HG03439 (cell line): Measurements from ENCODE around the gene HMSD.
A peak's percentile ranks its signal among the peaks of the same experiment; 100 is the strongest.
"Not testable (repeated sequence)": the region's sequence is repeated elsewhere in the genome, so short reads cannot be mapped to it uniquely, and the experiment has no call there.

Experiments used
- ATAC-seq: cut with Tn5 transposase; IDR thresholded peaks from one replicate; pipeline ENCODE4 v1.9.1; 2021; ENCODE audit warnings: mild to moderate bottlenecking, moderate library complexity; ENCODE audit not compliant: unreplicated experiment

Gene HMSD, protein sequence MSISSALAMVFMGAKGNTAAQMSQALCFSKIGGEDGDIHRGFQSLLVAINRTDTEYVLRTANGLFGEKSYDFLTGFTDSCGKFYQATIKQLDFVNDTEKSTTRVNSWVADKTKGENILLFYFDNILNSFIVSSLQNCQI

DNA sequence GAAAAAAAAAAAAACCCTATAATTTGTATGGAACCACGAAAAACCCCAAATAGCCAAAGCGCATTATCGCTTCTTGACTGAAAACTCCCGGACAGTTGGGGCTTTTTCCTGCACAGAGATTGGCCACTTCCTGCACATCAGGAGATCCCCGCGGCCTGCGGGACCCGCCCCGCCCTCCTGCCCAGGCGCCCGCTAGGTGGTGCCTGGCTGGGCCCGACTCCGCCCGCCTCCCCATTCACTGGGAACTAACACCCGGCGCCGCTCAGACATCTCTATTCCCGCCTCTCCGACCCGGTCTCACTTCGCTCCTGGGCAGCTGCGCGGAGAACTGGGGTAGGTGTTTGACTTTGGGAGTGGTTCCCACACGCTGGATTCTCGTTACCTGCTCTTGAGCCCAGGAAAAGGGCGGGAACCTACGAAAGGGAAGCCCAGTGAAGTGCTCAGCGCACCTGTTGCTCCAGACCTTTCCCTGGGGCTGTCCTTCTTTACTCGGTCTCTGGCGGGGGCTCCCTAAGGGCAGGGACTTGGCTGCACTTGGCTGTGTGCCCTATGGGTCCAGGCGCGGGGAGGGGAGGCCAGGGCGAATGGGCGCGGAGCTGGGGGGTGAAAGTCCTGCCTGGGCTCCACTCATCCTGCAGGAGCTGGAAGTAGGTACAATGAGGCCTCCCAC lies at the start of gene HMSD:
Gene HMSD (plus strand): TSS at position 234 of the 670 bp plus-strand sequence. CDS start 4,155 bp downstream, outside the sequence.
- peak; percentile 88 for ATAC-seq

DNA sequence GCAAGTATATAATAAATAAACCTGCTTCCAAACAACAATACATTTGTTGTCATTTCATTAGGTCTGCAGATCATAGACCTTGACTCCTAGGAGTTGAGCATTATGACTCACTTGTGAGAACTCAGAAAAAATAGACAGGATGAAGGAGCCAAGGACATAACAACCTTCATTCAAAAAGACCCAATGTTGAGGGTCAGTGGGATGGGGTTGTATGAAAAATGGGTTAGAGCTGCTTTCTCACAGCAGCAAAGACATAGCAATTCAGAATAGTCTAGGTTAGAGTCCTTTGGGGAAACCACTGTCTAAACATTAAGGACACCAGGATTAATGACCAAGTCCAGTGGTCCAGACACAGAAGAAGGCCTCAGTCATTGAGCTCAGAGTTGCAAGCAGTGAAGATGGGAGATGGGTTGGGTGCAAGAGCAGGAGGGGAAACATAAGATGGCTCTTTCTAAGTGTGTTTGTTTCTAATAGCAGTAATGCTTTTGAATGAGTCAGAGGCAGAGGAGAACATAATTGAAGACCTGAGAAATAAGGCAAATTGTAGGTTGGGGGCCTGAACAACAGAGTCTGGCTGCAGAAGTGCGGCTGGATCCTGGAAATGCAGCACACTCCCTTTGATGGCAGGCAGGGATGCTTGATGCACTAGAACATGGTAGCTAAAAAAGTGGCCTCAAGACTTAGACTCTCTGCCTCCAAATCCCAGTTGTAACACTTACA lies 45.1 kb upstream of the HMSD start:
- no peak for ATAC-seq

DNA sequence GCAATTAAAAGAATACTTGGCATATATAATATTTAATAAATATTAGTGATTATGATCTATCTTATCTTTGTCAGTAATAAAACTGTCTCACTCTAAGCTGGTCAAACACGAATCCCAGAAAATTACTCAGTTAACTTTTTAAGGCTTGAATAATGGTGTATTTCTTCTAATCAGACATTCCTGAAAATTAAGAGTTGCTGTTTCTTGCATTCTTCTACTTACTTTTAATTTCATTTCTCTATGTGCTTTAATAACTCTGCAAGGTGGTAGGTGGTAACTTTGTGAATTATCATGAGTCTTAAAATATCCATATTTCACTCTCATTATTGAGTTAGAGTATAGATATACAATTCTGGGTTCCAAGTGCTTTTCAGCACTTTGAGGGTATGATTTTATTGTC lies 44.4 kb upstream of the HMSD start:
- ATAC-seq, result no peak

DNA sequence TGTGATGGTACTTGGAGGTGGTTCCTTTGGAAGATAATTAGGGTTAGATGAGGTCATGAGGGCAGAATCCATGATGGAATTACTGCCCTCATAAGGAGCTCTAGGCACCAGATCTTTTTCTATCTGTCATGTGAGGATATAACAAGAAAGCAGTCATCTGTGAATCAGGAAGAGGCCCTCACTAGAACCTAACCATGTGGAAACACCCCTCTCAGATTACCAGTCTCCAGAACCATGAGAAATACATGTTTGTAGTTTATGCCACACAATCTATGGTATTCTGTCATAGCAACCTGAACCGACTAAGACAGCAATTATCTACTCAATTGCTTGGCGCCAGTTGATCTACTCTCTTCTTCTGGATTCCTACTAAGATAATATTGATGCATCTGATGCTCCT lies 43.7 kb upstream of the HMSD start:
- no peak for ATAC-seq

DNA sequence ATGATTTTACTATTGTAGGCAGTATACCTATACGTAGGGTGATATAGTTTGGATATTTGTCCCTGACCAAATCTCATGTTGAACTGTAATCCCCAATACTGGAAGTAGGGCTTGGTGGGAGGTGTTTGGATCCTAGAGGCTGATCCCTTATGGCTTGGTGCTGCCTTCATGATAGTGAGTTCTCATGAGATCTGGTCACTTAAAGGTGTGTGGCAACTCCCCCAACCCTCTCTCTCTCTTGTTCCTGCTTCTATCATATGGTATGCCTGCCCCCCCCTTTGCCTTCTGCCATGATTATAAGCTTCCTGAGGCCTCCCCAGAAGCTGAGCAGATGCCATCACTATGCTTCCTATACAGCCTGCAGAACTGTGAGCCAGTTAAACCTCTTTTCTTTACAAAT lies 43.0 kb upstream of the HMSD start:
- no peak for ATAC-seq

DNA sequence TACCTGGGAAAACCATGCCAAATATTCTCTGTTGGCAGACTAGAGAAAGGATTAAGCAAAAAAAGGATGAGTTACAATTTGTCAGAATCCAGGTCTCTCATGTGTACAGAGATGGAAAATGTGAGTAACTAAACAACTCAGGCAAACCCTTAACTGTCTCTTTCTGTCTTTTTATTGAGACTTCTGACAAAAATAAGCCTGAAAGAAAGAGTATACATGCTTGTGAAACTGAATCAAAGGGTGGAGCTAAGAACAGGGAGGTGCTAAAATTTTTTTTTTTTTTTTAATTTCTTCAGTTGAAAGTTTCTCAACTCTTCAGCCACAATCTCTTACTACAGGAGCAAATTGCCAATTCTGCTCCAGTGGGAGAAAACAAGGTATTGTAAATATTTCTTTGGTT lies 41.4 kb upstream of the HMSD start, which contains the start of gene SERPINB10:
Gene SERPINB10 (plus strand): TSS at position 295 of the 400 bp plus-strand sequence. CDS start 7,553 bp downstream, outside the sequence.
- ATAC-seq, result peak; percentile 71

DNA sequence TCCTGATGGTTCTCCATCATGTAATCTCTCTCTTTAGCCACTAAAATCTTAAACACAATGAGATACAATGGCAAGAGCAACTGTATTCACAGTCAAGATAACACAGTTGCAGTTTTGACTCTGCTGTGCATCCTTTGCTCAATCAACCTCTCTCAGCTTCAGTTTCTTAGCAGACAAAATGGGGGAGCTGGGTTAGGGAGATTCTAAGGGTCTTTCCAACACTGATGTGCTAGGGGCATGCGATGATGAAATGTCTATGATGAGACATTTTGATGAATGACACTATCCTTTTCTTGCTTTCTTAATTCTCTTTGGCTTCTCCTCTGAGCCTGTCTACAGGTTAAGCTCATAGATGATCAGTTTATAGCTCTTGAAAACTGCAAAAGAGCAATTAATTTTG lies 40.2 kb upstream of the HMSD start:
- no peak for ATAC-seq

DNA sequence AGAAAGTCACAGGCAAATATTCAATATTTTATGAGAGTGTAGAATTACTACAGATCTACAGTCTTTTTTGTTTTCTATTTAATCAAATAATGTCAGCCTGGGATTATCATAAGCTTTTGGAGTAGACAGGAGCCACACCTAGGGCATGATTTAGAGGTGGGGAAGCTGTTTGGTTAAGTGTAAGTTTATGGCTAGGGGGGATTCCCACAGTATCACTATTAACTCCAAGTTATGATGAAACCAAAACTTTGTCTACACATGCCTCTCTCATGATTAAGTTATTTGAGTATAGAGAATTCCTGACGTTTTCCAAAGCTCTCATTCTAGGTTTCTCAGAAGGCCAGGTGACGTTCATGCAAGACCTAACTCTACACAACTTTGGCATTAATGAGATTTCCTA lies 39.2 kb upstream of the HMSD start:
- peak; percentile 57 for ATAC-seq

DNA sequence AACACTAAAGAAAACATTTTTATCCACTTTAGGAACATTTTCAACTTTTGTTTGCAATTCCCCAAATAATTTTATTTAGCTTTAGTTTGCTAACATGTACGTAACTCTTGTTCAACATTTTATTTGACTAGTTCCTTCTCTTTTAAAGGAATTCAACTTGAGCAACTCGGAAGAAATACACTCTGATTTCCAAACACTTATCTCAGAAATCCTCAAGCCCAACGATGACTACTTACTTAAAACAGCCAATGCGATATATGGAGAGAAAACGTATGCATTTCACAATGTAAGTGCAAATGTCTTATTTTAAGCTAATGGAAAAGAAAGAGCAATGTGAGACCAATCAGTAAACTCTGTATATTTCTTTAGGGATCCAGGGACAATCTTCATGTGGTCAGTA lies 31.3 kb upstream of the HMSD start:
- ATAC-seq, result no peak

DNA sequence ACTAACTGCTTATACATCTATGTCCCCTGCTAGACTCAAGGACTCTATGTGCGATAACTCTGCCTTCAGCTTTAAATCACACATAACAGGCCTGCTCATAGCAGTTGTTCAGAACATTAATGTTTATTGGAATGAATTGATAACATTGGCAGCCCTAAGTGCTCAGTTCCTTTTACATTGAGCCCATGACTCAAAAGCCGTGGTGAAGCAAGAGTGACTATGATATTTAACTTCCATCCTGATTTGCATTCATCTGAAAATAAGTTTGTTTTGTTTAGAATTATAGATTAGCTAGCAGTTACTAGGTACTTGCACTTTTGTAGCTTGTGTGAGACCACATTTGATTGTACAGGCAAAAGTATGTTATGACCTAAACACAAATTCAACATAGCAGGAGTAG lies 27.1 kb upstream of the HMSD start:
- ATAC-seq, result no peak

DNA sequence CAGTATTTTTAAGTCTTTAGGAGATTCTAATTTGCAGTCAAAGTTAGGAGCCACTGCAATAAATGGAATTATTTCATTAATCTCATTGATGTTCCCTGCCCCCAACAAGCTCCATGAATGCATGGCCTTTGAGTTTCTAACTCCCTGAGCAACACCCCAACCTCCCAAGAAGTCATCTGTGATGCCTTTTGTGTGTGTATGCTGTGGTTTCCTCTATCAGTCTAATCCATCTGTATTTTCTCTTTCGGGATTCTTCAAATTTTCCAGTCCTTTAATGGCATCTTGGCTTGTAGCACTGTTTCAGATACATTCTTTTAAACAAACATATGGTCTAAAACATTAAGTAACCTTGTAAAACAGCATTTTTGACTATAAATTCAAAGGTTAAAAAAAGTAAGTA lies 24.6 kb upstream of the HMSD start:
- no peak for ATAC-seq

DNA sequence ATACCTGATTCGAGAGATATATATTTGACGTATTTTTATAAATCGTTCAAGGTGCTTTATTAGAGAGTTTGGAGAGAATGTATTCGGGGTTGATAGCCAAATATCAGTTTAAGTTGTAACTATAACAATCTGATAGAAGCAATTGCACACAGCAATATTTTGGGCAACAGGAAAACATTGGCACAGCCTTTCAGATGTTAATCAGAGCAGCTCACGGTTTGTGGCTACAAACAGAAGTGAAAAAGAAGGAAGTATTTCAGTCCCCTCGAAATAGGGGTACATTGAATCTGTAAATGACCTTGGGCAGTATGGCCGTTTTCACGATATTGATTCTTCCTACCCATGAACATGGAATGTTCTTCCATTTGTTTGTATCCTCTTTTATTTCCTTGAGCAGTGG lies 20.8 kb upstream of the HMSD start:
- ATAC-seq, result no peak

DNA sequence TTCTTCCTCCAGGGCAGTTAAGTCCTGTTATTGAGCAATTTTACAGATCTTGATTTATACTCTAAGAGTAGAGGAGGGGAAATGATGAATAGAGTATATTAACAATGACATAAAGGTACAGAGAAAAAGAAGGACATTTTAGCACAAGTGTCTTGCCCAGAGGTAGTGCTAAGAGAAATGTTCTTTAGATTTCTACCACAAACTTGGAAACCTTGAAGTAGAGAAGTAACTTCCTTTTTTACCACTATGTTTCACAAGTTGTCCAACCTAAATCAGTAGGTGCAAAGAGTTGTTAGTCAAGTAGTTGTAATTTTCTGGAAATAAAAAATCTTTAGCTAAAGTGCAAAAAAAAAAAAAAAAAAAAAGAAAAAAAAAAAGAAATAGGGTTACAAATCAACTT lies 19.7 kb upstream of the HMSD start:
- not testable (repeated sequence) for ATAC-seq

DNA sequence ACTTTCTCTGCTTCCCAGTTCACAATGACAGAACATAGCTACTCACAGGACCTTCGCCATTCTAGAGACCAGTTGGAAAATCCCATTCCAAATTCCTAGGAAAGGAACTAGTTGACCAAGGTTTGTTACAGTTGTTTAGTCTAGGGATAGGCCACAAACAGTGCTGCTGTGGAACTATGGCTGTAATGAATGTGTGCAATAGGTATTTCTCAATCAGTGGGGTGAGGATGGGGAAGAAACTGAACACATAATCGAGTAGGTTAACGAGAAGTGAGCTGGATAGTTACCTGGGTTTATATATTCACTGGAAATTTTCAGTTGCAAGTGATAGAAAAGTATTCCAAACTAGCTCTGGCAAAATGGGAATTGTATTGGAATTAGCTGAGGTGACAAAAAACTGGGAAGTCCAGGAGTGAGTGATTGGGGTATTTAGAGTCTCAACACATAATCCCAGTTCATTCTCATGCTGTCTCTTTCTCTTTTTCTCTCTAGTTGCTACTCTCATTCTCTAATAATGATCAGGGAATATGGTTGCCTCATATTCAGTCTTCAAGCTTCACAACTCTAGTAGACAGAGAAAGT lies 18.2 kb upstream of the HMSD start:
- ATAC-seq, result no peak

DNA sequence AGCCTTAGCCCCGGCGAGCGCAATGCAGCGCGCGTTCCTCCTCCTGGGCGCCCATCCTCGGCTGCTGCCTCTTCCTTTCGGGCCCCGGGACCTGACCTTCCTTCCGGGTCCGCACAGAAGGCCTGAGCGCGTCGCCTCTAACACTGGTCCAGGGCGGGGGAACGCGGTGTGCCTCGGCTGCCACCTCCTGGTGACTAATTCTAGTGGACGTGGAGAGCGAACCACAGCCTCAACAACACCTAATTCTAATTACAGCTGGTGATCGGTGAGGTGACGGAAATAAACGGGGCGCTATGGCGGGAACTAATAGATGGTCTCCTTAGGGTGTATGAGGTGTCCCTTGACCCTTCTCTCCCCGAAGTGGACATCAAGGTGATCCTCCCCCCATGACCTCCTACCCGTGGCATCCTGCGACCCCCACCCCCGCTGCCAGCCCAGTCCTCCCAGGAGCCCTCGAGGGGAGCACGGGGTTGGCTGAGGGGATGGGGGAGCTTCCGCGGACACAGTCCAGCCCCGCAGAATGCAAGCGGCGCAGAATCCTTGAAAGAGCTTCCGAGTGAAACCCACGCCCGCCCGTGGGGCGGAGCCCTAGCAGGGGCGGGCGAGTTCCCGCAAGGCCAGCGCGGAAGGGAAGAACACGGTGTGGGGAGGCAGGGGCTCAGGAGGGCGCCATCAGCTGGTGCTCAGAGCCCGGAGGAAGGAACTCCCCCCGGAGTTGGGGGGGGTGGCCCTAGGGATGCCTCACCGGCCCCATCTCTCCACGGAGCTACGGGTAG lies 12.8 kb upstream of the HMSD start:
- peak; percentile 99 for ATAC-seq

DNA sequence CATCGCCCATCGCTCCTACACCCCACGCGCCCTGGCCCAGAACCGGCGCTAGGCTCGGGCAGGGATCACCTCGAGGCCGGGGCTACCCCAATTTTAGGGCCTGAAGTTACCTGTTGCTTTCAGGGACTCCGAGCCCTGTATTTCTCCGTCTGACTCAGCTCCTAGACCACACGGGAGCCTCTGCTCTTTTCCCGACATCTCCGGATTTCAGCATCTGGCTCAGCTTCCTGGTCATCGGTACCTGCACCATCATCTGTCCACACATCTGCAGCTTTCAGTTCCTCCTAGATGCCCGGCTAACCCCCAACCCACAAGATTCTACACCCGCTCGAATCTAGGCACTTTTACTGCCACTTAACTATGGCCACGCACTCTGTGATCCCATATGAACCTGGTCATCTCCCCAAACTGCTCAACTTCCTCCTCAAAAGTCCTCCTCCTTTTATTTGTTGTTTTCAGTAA lies 12.1 kb upstream of the HMSD start:
- ATAC-seq, result peak; percentile 39

DNA sequence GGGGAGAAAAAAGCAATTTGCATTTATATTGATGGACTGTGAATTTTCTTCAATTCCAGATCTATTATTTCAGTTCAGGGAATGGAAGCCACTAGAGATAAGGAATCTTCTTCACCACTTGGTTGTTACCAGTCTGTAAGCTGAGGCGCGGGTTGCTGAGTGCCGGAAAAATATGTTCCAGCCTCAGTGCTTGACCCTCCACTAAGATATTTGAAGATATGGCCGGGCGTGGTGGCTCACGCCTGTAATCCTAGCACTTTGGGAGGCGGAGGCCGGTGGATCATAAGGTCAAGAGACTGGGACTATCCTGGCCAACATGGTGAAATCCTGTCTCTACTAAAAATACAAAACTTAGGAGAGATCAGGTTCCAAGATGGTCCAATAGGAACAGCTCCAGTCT lies 9.1 kb upstream of the HMSD start:
- no peak for ATAC-seq

DNA sequence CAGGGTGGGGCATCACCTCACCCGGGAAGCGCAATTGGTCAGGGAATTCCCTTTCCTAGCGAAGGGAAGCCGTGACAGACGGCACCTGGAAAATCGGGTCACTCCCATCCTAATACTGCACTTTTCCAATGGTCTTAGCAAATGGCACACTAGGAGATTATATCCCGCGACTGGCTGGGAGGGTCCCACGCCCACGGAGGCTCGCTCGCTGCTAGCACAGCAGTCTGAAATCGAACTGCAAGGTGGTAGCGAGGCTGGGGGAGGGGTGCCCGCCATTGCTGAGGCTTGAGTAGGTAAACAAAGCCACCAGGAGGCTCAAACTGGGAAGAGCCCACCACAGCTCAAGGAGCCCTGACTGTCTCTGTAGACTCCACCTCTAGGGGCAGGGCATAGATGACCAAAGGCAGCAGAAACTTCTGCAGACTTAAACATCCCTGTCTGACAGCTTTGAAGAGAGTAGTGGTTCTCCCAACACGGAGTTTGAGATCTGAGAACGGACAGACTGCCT lies 8.5 kb upstream of the HMSD start:
- not testable (repeated sequence) for ATAC-seq

DNA sequence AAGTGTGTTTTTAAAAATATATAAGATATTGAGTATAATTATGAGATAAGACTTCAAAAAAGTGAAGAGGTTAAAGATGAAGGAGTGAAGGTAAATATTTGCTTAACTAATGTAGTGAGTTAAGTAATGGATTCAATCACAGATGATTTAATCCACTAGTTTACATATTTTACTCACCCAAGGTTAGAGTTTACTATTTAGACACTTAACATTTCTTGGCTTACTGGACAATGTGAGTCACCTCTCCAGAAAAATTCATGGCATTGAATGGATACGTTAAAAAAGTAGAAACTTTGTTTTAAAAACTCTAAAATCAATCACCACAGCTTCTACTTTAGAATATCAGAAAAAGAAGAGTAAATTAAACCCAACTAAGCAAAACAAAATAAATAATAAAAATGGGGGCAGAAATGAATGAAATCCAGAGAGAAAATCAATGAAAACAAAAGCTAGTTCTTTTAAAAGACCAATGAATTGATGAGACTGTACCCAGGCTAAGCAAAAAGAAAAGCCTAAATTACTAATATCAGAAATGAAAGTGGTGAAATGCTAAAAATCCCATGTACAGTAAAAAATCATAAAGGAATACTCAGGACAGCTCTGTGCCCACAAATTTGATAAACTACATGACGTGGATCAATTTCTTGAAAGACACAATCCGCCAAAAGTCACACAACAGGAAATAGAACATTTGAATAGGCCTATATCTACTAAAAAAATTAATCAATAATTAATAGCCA lies 1.9 kb upstream of the HMSD start:
- no peak for ATAC-seq

DNA sequence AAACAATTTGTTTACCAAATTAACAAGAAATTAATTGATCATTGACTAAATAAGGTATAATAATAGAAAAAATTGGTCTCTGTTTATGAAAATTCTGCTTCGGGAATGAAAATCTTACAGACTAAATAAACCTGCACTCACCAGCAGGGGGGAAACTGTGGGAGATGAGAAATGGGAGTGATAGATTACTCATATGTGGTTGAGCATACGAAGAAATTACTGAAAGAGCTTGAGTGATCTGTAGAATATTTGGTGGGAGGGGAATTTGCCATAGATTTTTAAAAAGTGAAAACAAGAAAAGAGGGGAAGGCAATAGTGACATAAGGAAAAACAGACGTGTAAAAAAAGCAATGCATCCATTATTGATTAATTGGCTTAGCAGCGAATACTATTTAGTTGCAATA lies 2.2 kb downstream of the HMSD start:
- peak; percentile 45 for ATAC-seq
